Spleen (tissue), 7 donors: Measurements from ENCODE around the gene DSCAML1.

Source experiments
- POLR2A ChIP-seq, 3 donors: fragments of 450-650 bp; IDR thresholded peaks; one replicate each; pipeline ENCODE4 v1.5.1; 2017; ENCODE audit warnings: antibody characterized with exemption in 3 of 3, mild to moderate bottlenecking in 1 of 3
- POLR2AphosphoS5 ChIP-seq, 3 donors: sonication (generic); formaldehyde crosslinking; IDR thresholded peaks; one replicate each; pipeline ENCODE4 v1.5.1; 2017; ENCODE audit warnings: antibody characterized with exemption in 3 of 3
- TF ChIP-seq, protein P1 (sequence below), 11 experiments: fragments of 200-600 bp in 7 of 11; fragments of 450-650 bp in 4 of 11; sonication (generic) in 4 of 11; IDR thresholded peaks in 8 of 11; conservative IDR thresholded peaks in 3 of 11; 1 replicate in 7 of 11; 2 replicates in 4 of 11; pipeline versions ENCODE4 v1.4.0 to v1.8.0; 2016 to 2021; ENCODE audit warnings: antibody characterized with exemption in 11 of 11, inconsistent platforms in 4 of 11, mild to moderate bottlenecking in 1 of 11
- donor health status: DM: no; HTN: no; CAD: no; lungs with moderate emphysema.
- donor health status: DM: no; HTN: no; CAD: no.
- donor health status: DM: no; HTN: no; CAD: no.

GRCh38 chr11:117431436-117431835 is 365.6 kb downstream of the DSCAML1 start:
- TF ChIP-seq POLR2AphosphoS5 (IDR thresholded peaks at IDR 0.05) (no peak), POLR2A (IDR thresholded peaks at IDR 0.05) (no peak)
- TF ChIP-seq, protein P1, sequence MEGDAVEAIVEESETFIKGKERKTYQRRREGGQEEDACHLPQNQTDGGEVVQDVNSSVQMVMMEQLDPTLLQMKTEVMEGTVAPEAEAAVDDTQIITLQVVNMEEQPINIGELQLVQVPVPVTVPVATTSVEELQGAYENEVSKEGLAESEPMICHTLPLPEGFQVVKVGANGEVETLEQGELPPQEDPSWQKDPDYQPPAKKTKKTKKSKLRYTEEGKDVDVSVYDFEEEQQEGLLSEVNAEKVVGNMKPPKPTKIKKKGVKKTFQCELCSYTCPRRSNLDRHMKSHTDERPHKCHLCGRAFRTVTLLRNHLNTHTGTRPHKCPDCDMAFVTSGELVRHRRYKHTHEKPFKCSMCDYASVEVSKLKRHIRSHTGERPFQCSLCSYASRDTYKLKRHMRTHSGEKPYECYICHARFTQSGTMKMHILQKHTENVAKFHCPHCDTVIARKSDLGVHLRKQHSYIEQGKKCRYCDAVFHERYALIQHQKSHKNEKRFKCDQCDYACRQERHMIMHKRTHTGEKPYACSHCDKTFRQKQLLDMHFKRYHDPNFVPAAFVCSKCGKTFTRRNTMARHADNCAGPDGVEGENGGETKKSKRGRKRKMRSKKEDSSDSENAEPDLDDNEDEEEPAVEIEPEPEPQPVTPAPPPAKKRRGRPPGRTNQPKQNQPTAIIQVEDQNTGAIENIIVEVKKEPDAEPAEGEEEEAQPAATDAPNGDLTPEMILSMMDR (IDR thresholded peaks at IDR 0.05 in 8 of 11, conservative IDR thresholded peaks at IDR 0.05 in 3 of 11) = no peak
